Parathyroid adenoma (tissue), 2 donors: ENCODE measurements around the gene POT1.

Source experiments
- H2AFZ ChIP-seq: fragments of 300-600 bp; sonication (generic); one replicate; pipeline ENCODE4 v1.7.0; 2017; ENCODE audit warnings: antibody characterized with exemption, mild to moderate bottlenecking
- H3K27ac ChIP-seq: fragments of 300-600 bp; sonication (generic); one replicate; pipeline ENCODE4 v1.7.0; 2017
- H3K27me3 ChIP-seq: fragments of 300-600 bp; sonication (generic); one replicate; pipeline ENCODE4 v1.7.0; 2017; ENCODE audit warnings: low read length; ENCODE audit not compliant: control insufficient read depth, insufficient read depth
- H3K36me3 ChIP-seq: fragments of 300-600 bp; sonication (generic); one replicate; pipeline ENCODE4 v1.7.0; 2017; ENCODE audit warnings: low read length; ENCODE audit not compliant: control insufficient read depth, insufficient read depth
- H3K4me1 ChIP-seq: fragments of 300-600 bp; sonication (generic); one replicate; pipeline ENCODE4 v1.7.0; 2017; ENCODE audit warnings: control low read depth
- H3K4me2 ChIP-seq: fragments of 300-600 bp; sonication (generic); one replicate; pipeline ENCODE4 v1.7.0; 2017; ENCODE audit warnings: low read length
- H3K4me3 ChIP-seq: fragments of 300-600 bp; sonication (generic); one replicate; pipeline ENCODE4 v1.7.0; 2017; ENCODE audit warnings: low read depth, low read length
- H3K79me2 ChIP-seq: fragments of 300-600 bp; sonication (generic); one replicate; pipeline ENCODE4 v1.7.0; 2017; ENCODE audit warnings: control low read depth
- H3K9ac ChIP-seq: fragments of 300-600 bp; sonication (generic); one replicate; pipeline ENCODE4 v1.7.0; 2017; ENCODE audit warnings: mild to moderate bottlenecking
- H3K9me3 ChIP-seq: fragments of 300-600 bp; sonication (generic); one replicate; pipeline ENCODE4 v1.7.0; 2017; ENCODE audit warnings: low read length; ENCODE audit not compliant: control insufficient read depth
- CTCF ChIP-seq: fragments of 300-600 bp; sonication (generic); IDR thresholded peaks from one replicate; pipeline ENCODE4 v1.7.0; 2017; ENCODE audit warnings: antibody characterized with exemption, mild to moderate bottlenecking
- donor health status: primary hyperparathyroidism.

POT1 gene

DNA sequence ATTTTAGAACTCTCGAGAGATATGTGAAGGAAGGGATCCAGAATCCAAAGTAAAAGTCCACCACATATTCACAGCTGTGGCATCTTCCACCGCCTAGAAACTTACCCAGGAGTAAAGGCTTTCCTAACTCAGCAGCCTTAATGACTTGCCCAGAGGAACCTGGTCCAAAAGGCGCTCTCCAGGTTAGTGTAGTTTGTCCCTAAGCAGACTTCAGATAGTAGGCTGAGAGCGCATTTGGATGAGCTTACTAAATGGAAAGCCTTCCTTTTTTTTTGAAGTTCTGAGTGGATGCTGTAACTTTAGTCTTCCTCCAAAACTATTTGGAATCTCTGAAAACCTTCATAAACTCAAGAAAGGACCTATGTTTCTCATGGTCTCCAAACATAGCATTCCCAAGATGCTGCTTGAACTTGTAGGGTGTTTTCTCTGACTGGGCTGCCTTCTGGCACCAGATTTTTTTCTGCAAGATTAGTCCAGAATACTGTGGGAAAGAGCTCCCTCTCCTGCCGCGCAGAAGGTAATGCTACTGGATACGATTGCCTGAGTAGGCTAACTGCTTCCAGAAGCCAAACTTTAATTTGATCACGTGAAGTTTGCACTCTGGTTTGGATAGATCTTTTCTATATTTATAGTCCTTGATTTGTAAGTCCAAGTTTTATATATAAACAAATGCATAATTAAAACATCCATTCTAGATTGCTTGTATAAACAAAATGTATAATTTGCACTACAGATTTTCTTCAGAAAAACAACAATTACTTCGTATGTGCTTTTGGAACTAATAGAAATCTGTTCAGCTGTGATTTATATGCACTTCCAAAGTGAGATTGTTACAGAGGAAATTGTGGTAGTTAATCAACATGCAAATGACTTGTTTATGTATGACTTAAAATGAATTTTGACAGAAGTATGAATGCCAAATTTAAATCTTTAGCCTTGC is 144.5 kb downstream of the POT1 start:
- H3K36me3 ChIP-seq = no peaks in the 10 kb centered on the region
- no peak overlapping the region for H3K4me2 ChIP-seq
- no peak overlapping the region for H3K9ac ChIP-seq
- H3K27me3 ChIP-seq = no peaks in the 10 kb centered on the region
- no peaks in the 10 kb centered on the region for H3K79me2 ChIP-seq
- H3K9me3 ChIP-seq = no peaks in the 10 kb centered on the region
- no peak overlapping the region for H2AFZ ChIP-seq
- H3K27ac ChIP-seq = no peak overlapping the region
- peak; percentile 51 for TF ChIP-seq CTCF
- no peak overlapping the region for H3K4me3 ChIP-seq
- no peaks in the 10 kb centered on the region for H3K4me1 ChIP-seq

- Histone ChIP-seq H3K4me1 (no peaks in the 10 kb centered on the region), H3K4me3 (no peak overlapping the region), H3K9me3 (no peaks in the 10 kb centered on the region), H2AFZ (no peak overlapping the region), H3K9ac (no peak overlapping the region), H3K79me2 (no peaks in the 10 kb centered on the region), H3K27ac (no peak overlapping the region), H3K4me2 (no peak overlapping the region), H3K36me3 (no peaks in the 10 kb centered on the region), H3K27me3 (no peaks in the 10 kb centered on the region)
- no peak for TF ChIP-seq CTCF
Observed at GRCh38 chr7:124783271-124783670, 146.4 kb downstream of the POT1 start.

DNA sequence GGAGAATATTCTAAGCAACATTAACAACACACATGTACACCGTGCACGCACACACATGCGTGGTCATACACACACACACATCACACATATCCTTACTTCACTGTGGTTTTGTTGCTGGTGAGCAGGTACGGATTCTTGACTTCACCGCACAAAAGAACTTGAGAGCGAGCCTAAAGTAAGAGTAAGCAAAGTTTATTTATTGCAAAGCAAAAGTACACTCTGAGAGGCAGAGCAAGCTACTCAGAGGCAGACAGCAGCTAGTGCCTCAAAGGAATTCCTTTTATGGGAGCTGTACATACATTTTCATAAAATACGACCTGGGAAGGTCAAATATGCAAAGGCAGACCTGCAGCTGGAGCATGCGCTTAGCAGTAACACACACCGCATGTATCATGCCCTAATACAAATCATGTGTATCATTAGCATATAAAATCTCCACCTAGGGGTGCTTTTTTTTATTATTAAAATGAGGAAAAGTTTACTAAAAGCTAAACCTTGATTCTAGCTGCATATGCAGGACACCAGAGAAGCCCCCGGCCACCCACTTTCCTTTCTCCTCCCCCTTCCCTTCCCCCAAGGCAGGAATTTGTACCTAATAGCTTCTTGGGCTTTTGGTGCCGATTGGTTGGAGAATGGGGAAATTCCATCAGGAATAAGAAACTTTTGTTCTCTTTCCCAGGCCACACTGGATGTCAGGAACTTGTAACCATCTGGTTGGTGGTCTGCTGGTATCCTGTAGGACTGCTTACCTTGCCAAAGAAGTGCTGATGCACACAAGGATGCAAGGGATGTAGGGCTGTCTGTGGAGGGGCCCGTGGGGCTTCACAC is 147.5 kb downstream of the POT1 start:
- no peak overlapping the region for H2AFZ ChIP-seq
- no peaks in the 10 kb centered on the region for H3K27me3 ChIP-seq
- H3K27ac ChIP-seq = no peak overlapping the region
- no peak for TF ChIP-seq CTCF
- no peak overlapping the region for H3K9ac ChIP-seq
- no peaks in the 10 kb centered on the region for H3K36me3 ChIP-seq
- H3K4me3 ChIP-seq = no peak overlapping the region
- no peaks in the 10 kb centered on the region for H3K79me2 ChIP-seq
- no peaks in the 10 kb centered on the region for H3K9me3 ChIP-seq
- H3K4me1 ChIP-seq = no peaks in the 10 kb centered on the region
- H3K4me2 ChIP-seq = no peak overlapping the region

- H3K27me3 ChIP-seq = no peaks in the 10 kb centered on the region
- no peaks in the 10 kb centered on the region for H3K79me2 ChIP-seq
- no peaks in the 10 kb centered on the region for H3K9me3 ChIP-seq
- no peaks in the 10 kb centered on the region for H3K4me1 ChIP-seq
- H3K4me2 ChIP-seq = no peak overlapping the region
- no peak overlapping the region for H3K9ac ChIP-seq
- H3K4me3 ChIP-seq = no peak overlapping the region
- no peak overlapping the region for H2AFZ ChIP-seq
- H3K27ac ChIP-seq = no peak overlapping the region
- no peaks in the 10 kb centered on the region for H3K36me3 ChIP-seq
- TF ChIP-seq CTCF = no peak
Observed at GRCh38 chr7:124781418-124781817, 148.2 kb downstream of the POT1 start.
